A172 (cell line): ENCODE data around the gene UVSSA. TPM values are rescaled to one million over a fixed set of nuclear protein-coding genes. Genes with fewer than 3 reads are reported as not detected.
"Not testable (repeated sequence)": the region's sequence is repeated elsewhere in the genome, so short reads cannot be mapped to it uniquely, and the experiment has no call there.

Experiments
- DNase-seq: peaks from one replicate; pipeline ENCODE4 v3.0.0-alpha.2; 2015; ENCODE audit warnings: low spot score
- total RNA-seq: library from RNA; depleted of rRNA; stranded (reverse); fragments of >200 nt; shearing (Covaris generic); gene quantifications from 2 replicates; pipeline ENCODE4 v1.2.3, GENCODE V29; 2014; rRNA removed

UVSSA gene
- total RNA-seq, 1 experiment from 2014 or later: 9.8 TPM

DNA sequence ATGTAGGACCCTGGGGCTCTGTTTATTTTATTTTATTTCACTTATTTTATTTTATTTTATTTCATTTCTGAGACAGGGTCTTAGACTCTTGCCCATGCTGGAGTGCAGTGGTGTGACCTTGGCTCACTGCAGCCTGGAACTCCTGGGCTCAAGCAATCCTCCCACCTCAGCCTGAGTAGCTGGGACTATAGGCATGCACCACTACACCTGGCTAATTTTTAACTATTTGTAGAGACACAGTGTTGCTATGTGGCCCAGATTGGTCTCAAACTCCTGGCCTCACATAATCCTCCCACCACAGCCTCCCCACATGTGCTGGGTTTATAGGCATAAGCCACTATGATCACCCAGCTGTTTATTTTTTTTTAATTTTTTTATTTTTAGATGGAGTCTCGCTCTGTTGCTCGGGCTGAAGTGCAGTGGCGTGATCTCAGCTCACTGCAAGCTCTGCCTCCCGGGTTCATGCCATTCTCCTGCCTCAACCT, 96.7 kb downstream of the UVSSA start:
- DNase-seq: not testable (repeated sequence)

Other genes with a start within 250 kb of the UVSSA start
- gene RNF212, start 233.6 kb upstream of the UVSSA start, total RNA-seq: not detected in 2 replicates
- 7.6 and 16.2 TPM in 2 replicates for gene SPON2, start 174.6 kb upstream of the UVSSA start, total RNA-seq
- gene CTBP1, start 98.1 kb upstream of the UVSSA start, total RNA-seq: 166 and 240 TPM in 2 replicates
- 80.9 and 100 TPM in 2 replicates for gene MAEA, start 57.3 kb upstream of the UVSSA start, total RNA-seq
- gene NKX1-1, start 59.2 kb downstream of the UVSSA start, total RNA-seq: not detected in 2 replicates